Measurements from ENCODE around the gene TMCC2. TPM values are rescaled to one million over a fixed set of nuclear protein-coding genes. Genes with fewer than 3 reads are reported as not detected.
A peak's percentile ranks its signal among the peaks of the same experiment; 100 is the strongest.

Gene TMCC2
- total and polyA plus RNA-seq, 2 donors (not counting 1 experiment from before 2014, with no cell fraction given) = 2.0 to 4.0 TPM

- intact Hi-C loops (cut with micrococcal nuclease) = no loop called here
- WGBS (ENCODE audit: insufficient coverage) = 94% methylated on average over 19 of the region's 20 CpGs
- no peak overlapping the region for H3K27ac Mint-ChIP-seq
- POLR2A ChIA-PET = interaction anchor here (0.6 to 1.7 kb wide), 4 partner anchors 10 to 28 kb away, joined by 3 to 5 read pairs (median 4); no protein-coding TSS in a partner anchor
- Histone ChIP-seq H2AFZ (ENCODE audit: insufficient read depth, low read depth, low read length, poor library complexity, severe bottlenecking) (no peak overlapping the region), H3K4me3 (ENCODE audit: control extremely low read depth in 1 of 5, extremely low read depth in 1 of 5, insufficient read depth in 1 of 5, low read depth in 2 of 5, low read length in 4 of 5) (no peak overlapping the region), H3K79me2 (ENCODE audit: control insufficient read depth, insufficient read depth, low read length) (peaks cover 50% of the 10 kb centered on the region), H3K9ac (ENCODE audit: low read length) (no peak overlapping the region), H3K27me3 (replicated peaks in 1 of 4; ENCODE audit: control extremely low read depth in 1 of 4, control insufficient read depth in 3 of 4, insufficient read depth in 4 of 4, low read length in 3 of 4) (no peaks in the 10 kb centered on the region), H3K27ac (ENCODE audit: low read length in 2 of 2) (peak overlapping the region in 1 of 2 donors; percentile 15), H4K20me1 (ENCODE audit: control insufficient read depth, insufficient read depth, low read length, poor library complexity, severe bottlenecking) (peaks cover 75% of the 10 kb centered on the region), H3K4me2 (replicated peaks; ENCODE audit: low read depth, low read length, poor library complexity, severe bottlenecking) (no peak overlapping the region), H3K9me3 (ENCODE audit: control extremely low read depth in 1 of 3, control insufficient read depth in 2 of 3, insufficient read depth in 1 of 3, low read length in 2 of 3) (no peaks in the 10 kb centered on the region), H3K4me1 (ENCODE audit: control insufficient read depth in 2 of 2, insufficient read depth in 2 of 2, low read length in 2 of 2) (peaks cover 29 to 44% of the 10 kb centered on the region in 2 donors), H3K36me3 (replicated peaks in 1 of 2; ENCODE audit: control extremely low read depth in 1 of 2, control insufficient read depth in 1 of 2, extremely low read depth in 1 of 2, insufficient read depth in 2 of 2, low read length in 1 of 2) (peaks cover 4 to 68% of the 10 kb centered on the region in 2 experiments)
- TF ChIP-seq, protein P1, sequence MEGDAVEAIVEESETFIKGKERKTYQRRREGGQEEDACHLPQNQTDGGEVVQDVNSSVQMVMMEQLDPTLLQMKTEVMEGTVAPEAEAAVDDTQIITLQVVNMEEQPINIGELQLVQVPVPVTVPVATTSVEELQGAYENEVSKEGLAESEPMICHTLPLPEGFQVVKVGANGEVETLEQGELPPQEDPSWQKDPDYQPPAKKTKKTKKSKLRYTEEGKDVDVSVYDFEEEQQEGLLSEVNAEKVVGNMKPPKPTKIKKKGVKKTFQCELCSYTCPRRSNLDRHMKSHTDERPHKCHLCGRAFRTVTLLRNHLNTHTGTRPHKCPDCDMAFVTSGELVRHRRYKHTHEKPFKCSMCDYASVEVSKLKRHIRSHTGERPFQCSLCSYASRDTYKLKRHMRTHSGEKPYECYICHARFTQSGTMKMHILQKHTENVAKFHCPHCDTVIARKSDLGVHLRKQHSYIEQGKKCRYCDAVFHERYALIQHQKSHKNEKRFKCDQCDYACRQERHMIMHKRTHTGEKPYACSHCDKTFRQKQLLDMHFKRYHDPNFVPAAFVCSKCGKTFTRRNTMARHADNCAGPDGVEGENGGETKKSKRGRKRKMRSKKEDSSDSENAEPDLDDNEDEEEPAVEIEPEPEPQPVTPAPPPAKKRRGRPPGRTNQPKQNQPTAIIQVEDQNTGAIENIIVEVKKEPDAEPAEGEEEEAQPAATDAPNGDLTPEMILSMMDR (IDR thresholded peaks at IDR 0.05) = no peak
- no peak for TF ChIP-seq EZH2 (IDR thresholded peaks at IDR 0.05; ENCODE audit: borderline replicate concordance, insufficient read depth, low read depth, low read length, poor library complexity, severe bottlenecking)
- no peak for DNase-seq
- no peaks in the 10 kb centered on the region for H3K9me3 Mint-ChIP-seq (ENCODE audit: insufficient read depth)
- H3K4me3 Mint-ChIP-seq = no peak overlapping the region
- CTCF ChIA-PET = interaction anchor here (0.6 to 56.6 kb wide), 5 partner anchors 11 to 47 kb away, joined by 3 to 2421 read pairs (median 6); partner anchors contain the start of gene NUAK2
- no peaks in the 10 kb centered on the region for H3K27me3 Mint-ChIP-seq
- ATAC-seq (ENCODE audit: low read depth) = no peak
- H3K4me1 Mint-ChIP-seq = peaks cover 58% of the 10 kb centered on the region
Observed at GRCh38 chr1:205303247-205303888, 75.6 kb downstream of the TMCC2 start.
